ENCODE data around the gene NPDC1.

GRCh38 chr9:137087409-137087925, 41.5 kb upstream of the NPDC1 start:
- no peak for TF ChIP-seq CTCF (conservative IDR thresholded peaks at IDR 0.05 in 1 of 2, IDR thresholded peaks at IDR 0.05 in 1 of 2; ENCODE audit: low read depth in 1 of 2, low read length in 2 of 2)
- TF ChIP-seq EZH2 (IDR thresholded peaks at IDR 0.05; ENCODE audit: low read length, missing control alignments) = no peak
